Spleen (tissue), 7 donors: ENCODE results near the gene ARNT2.

Source experiments
- POLR2A ChIP-seq, 3 donors: fragments of 450-650 bp; IDR thresholded peaks; one replicate each; pipeline ENCODE4 v1.5.1; 2017; ENCODE audit warnings: antibody characterized with exemption in 3 of 3, mild to moderate bottlenecking in 1 of 3
- POLR2AphosphoS5 ChIP-seq, 3 donors: sonication (generic); formaldehyde crosslinking; IDR thresholded peaks; one replicate each; pipeline ENCODE4 v1.5.1; 2017; ENCODE audit warnings: antibody characterized with exemption in 3 of 3
- TF ChIP-seq, protein P1 (sequence below), 11 experiments: fragments of 200-600 bp in 7 of 11; fragments of 450-650 bp in 4 of 11; sonication (generic) in 4 of 11; IDR thresholded peaks in 8 of 11; conservative IDR thresholded peaks in 3 of 11; 1 replicate in 7 of 11; 2 replicates in 4 of 11; pipeline versions ENCODE4 v1.4.0 to v1.8.0; 2016 to 2021; ENCODE audit warnings: antibody characterized with exemption in 11 of 11, inconsistent platforms in 4 of 11, mild to moderate bottlenecking in 1 of 11
- donor health status: DM: no; HTN: no; CAD: no; lungs with moderate emphysema.
- donor health status: DM: no; HTN: no; CAD: no.
- donor health status: DM: no; HTN: no; CAD: no.

DNA sequence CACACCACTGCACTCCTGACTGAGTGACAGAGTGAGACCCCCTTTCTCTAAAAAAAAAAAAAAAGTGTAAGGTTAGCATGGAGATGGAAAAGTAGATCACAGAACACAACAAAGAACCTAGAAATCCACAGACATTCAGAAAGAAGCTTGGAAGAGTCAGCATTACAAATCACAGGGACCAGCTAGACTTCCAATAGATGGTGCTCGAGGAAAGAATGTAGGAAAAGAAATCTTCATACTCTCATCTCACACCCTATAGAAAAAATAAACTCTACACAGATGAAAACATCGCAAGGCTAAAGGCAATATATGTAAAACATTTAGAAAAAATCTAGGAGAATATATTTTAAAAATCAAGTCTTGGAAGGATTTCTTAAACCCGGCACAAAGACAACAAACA is 196.4 kb downstream of the ARNT2 start:
- TF ChIP-seq POLR2A (IDR thresholded peaks at IDR 0.05) = no peak
- TF ChIP-seq, protein P1, sequence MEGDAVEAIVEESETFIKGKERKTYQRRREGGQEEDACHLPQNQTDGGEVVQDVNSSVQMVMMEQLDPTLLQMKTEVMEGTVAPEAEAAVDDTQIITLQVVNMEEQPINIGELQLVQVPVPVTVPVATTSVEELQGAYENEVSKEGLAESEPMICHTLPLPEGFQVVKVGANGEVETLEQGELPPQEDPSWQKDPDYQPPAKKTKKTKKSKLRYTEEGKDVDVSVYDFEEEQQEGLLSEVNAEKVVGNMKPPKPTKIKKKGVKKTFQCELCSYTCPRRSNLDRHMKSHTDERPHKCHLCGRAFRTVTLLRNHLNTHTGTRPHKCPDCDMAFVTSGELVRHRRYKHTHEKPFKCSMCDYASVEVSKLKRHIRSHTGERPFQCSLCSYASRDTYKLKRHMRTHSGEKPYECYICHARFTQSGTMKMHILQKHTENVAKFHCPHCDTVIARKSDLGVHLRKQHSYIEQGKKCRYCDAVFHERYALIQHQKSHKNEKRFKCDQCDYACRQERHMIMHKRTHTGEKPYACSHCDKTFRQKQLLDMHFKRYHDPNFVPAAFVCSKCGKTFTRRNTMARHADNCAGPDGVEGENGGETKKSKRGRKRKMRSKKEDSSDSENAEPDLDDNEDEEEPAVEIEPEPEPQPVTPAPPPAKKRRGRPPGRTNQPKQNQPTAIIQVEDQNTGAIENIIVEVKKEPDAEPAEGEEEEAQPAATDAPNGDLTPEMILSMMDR (IDR thresholded peaks at IDR 0.05 in 8 of 11, conservative IDR thresholded peaks at IDR 0.05 in 3 of 11) = no peak
- no peak for TF ChIP-seq POLR2AphosphoS5 (IDR thresholded peaks at IDR 0.05)
